H1 (cell line): ENCODE results near the gene VSIG10. TPM values are rescaled to one million over a fixed set of nuclear protein-coding genes. Genes with fewer than 3 reads are reported as not detected.

Source experiments
- CTCF ChIA-PET: fragments of 300-600 bp; sonication (Branson Sonifier 250); formaldehyde crosslinking; loops from one replicate; lab custom pipeline; 2021; ENCODE audit not compliant: partially characterized antibody; lab: Charles Lee
- POLR2A ChIA-PET: fragments of 300-600 bp; sonication (Branson Sonifier 250); formaldehyde crosslinking; loops from one replicate; lab custom pipeline; 2021; ENCODE audit warnings: inconsistent platforms; ENCODE audit not compliant: partially characterized antibody; lab: Charles Lee
- DNase-seq, 2 experiments: peaks; one replicate each; pipeline versions ENCODE4 v3.0.0 to v3.0.0-alpha.2; 2010 to 2022; ENCODE audit warnings: low spot score in 2 of 2, low read depth in 1 of 2, mixed read lengths in 1 of 2
- FAIRE-seq: peaks from 2 replicates; lab custom pipeline; 2011; peaks lifted over from hg19 to GRCh38; lab: Jason Lieb, UNC
- H2AFZ ChIP-seq: 2 replicates; pipeline ENCODE4 v1.8.1; 2012; ENCODE audit warnings: low read length, inconsistent platforms
- H2AK5ac ChIP-seq: 2 replicates; pipeline ENCODE4 v1.6.1; 2013; ENCODE audit warnings: low read depth, low read length
- H2BK120ac ChIP-seq: replicated peaks from 2 replicates; pipeline ENCODE3; 2013; ENCODE audit warnings: low read depth, low read length, inconsistent platforms
- H2BK12ac ChIP-seq: 2 replicates; pipeline ENCODE4 v1.6.1; 2013; ENCODE audit warnings: low read depth, low read length
- H2BK15ac ChIP-seq: 2 replicates; pipeline ENCODE4 v1.6.1; 2013; ENCODE audit warnings: low read length
- H2BK20ac ChIP-seq: 2 replicates; pipeline ENCODE4 v1.6.1; 2013; ENCODE audit warnings: low read length
- H2BK5ac ChIP-seq: 2 replicates; pipeline ENCODE4 v1.6.1; 2013; ENCODE audit warnings: low read depth, low read length
- H3K14ac ChIP-seq: 2 replicates; pipeline ENCODE4 v1.6.1; 2013; ENCODE audit warnings: inconsistent platforms; ENCODE audit not compliant: insufficient read length
- H3K18ac ChIP-seq: 2 replicates; pipeline ENCODE4 v1.6.1; 2013; ENCODE audit warnings: low read length; ENCODE audit errors: extremely low read depth
- H3K23ac ChIP-seq: 2 replicates; pipeline ENCODE4 v1.6.1; 2013; ENCODE audit warnings: inconsistent platforms; ENCODE audit not compliant: insufficient read length
- H3K23me2 ChIP-seq: 2 replicates; pipeline ENCODE4 v1.6.1; 2013; ENCODE audit warnings: low read depth, low read length
- H3K27ac ChIP-seq: 2 replicates; pipeline ENCODE4 v1.6.1; 2011; ENCODE audit warnings: low read depth, low read length, inconsistent platforms
- H3K27me3 ChIP-seq, 4 experiments: replicated peaks in 1 of 4; 1 replicate in 1 of 4; 2 replicates in 3 of 4; pipeline versions ENCODE4 v1.6.1 to v1.8.1; 2011 to 2013; ENCODE audit warnings: low read length in 3 of 4, mild to moderate bottlenecking in 3 of 4, inconsistent platforms in 2 of 4, mixed read lengths in 2 of 4, moderate library complexity in 1 of 4; ENCODE audit not compliant: control insufficient read depth in 3 of 4, insufficient read depth in 3 of 4; ENCODE audit errors: extremely low read depth in 1 of 4
- H3K36me3 ChIP-seq, 4 experiments: 2 replicates each; pipeline versions ENCODE4 v1.6.1 to v1.8.1; 2011 to 2013; ENCODE audit warnings: mild to moderate bottlenecking in 4 of 4, low read length in 3 of 4, moderate library complexity in 2 of 4, control low read depth in 1 of 4, inconsistent platforms in 1 of 4; ENCODE audit not compliant: insufficient read depth in 4 of 4, control insufficient read depth in 2 of 4
- H3K4ac ChIP-seq: replicated peaks from 2 replicates; pipeline ENCODE3; 2013; ENCODE audit warnings: low read length, low read depth, mixed read lengths, inconsistent platforms; ENCODE audit not compliant: insufficient read length
- H3K4me1 ChIP-seq, 4 experiments: replicated peaks in 1 of 4; 1 replicate in 1 of 4; 2 replicates in 3 of 4; pipeline versions ENCODE4 v1.6.1 to v1.8.1; 2011 to 2013; ENCODE audit warnings: low read length in 3 of 4, inconsistent platforms in 2 of 4, mixed read lengths in 1 of 4; ENCODE audit not compliant: insufficient read depth in 4 of 4, control insufficient read depth in 3 of 4
- H3K4me2 ChIP-seq, 2 experiments: 2 replicates each; pipeline versions ENCODE4 v1.6.1 to v1.8.1; 2011 to 2013; ENCODE audit warnings: low read depth in 2 of 2, low read length in 2 of 2, control low read depth in 1 of 2, inconsistent platforms in 1 of 2, mild to moderate bottlenecking in 1 of 2; ENCODE audit not compliant: insufficient read depth in 1 of 2
- H3K4me3 ChIP-seq, 4 experiments: fragments of 200-600, 300-600 bp in 1 of 4; sonication (generic), shearing (Covaris generic), sonication (Bioruptor Twin) in 1 of 4; 2 replicates each; pipeline versions ENCODE4 v1.5.1 to v1.8.1; 2011 to 2016; ENCODE audit warnings: low read length in 4 of 4, low read depth in 3 of 4, control low read depth in 2 of 4, inconsistent platforms in 2 of 4, mild to moderate bottlenecking in 2 of 4, mixed read lengths in 1 of 4, moderate library complexity in 1 of 4; ENCODE audit not compliant: insufficient read depth in 2 of 4; ENCODE audit errors: extremely low read depth in 1 of 4
- H3K56ac ChIP-seq: replicated peaks from 2 replicates; pipeline ENCODE3; 2013; ENCODE audit warnings: low read depth, mild to moderate bottlenecking, mixed read lengths, low read length, inconsistent platforms; ENCODE audit not compliant: insufficient read length
- H3K79me1 ChIP-seq: 2 replicates; pipeline ENCODE4 v1.6.1; 2013; ENCODE audit warnings: low read depth, low read length, control low read depth
- H3K79me2 ChIP-seq, 2 experiments: 2 replicates each; pipeline versions ENCODE4 v1.6.1 to v1.8.1; 2012 to 2013; ENCODE audit warnings: low read length in 2 of 2, mild to moderate bottlenecking in 2 of 2, inconsistent platforms in 1 of 2; ENCODE audit not compliant: insufficient read depth in 2 of 2, control insufficient read depth in 1 of 2
- H3K9ac ChIP-seq, 4 experiments: replicated peaks in 1 of 4; 1 replicate in 1 of 4; 2 replicates in 3 of 4; pipeline versions ENCODE4 v1.6.1 to v1.8.1; 2011 to 2013; ENCODE audit warnings: low read depth in 3 of 4, low read length in 3 of 4, control low read depth in 2 of 4, mild to moderate bottlenecking in 2 of 4, moderate library complexity in 2 of 4, inconsistent platforms in 1 of 4; ENCODE audit errors: extremely low read depth in 1 of 4
- H3K9me3 ChIP-seq, 2 experiments: 2 replicates each; pipeline versions ENCODE4 v1.6.1 to v1.8.1; 2012 to 2013; ENCODE audit warnings: mild to moderate bottlenecking in 2 of 2, moderate library complexity in 2 of 2, control low read depth in 1 of 2, inconsistent platforms in 1 of 2, low read depth in 1 of 2, low read length in 1 of 2, mixed read lengths in 1 of 2; ENCODE audit not compliant: insufficient read depth in 2 of 2
- H4K20me1 ChIP-seq, 2 experiments: replicated peaks in 1 of 2; 2 replicates each; pipeline versions ENCODE3 to v1.8.1; 2011 to 2013; ENCODE audit warnings: inconsistent platforms in 2 of 2, low read length in 2 of 2, mild to moderate bottlenecking in 1 of 2; ENCODE audit not compliant: insufficient read depth in 2 of 2, control insufficient read depth in 1 of 2
- H4K5ac ChIP-seq: 2 replicates; pipeline ENCODE4 v1.6.1; 2013; ENCODE audit warnings: low read length, low read depth, mixed read lengths, inconsistent platforms; ENCODE audit not compliant: insufficient read length
- H4K8ac ChIP-seq: 2 replicates; pipeline ENCODE4 v1.8.0; 2013; ENCODE audit warnings: mild to moderate bottlenecking, moderate library complexity, low read length, inconsistent platforms; ENCODE audit not compliant: insufficient read depth; ENCODE audit errors: extremely low read depth
- H4K91ac ChIP-seq: replicated peaks from 2 replicates; pipeline ENCODE3; 2013; ENCODE audit warnings: low read length, mixed read lengths, inconsistent platforms; ENCODE audit not compliant: insufficient read length
- BCL11A ChIP-seq, 2 experiments: IDR thresholded peaks; one replicate each; pipeline ENCODE4 v1.6.1; 2011; ENCODE audit warnings: low read depth in 2 of 2, low read length in 2 of 2, mild to moderate bottlenecking in 2 of 2
- BRCA1 ChIP-seq: IDR thresholded peaks from 2 replicates; pipeline ENCODE4 v1.6.1; 2012; ENCODE audit warnings: low read depth, low read length, improper control_type of control experiment
- CEBPB ChIP-seq: IDR thresholded peaks from 2 replicates; pipeline ENCODE4 v1.6.1; 2012; ENCODE audit warnings: low read depth, low read length
- CHD2 ChIP-seq: IDR thresholded peaks from 2 replicates; pipeline ENCODE4 v1.6.1; 2012; ENCODE audit warnings: low read length, improper control_type of control experiment
- EZH2 ChIP-seq: fragments of 200-600 bp; sonication (generic); IDR thresholded peaks from 2 replicates; pipeline ENCODE4 v1.7.1; 2012; ENCODE audit warnings: low read depth, mild to moderate bottlenecking, moderate library complexity, low read length, inconsistent platforms; ENCODE audit not compliant: severe bottlenecking
- POU5F1 ChIP-seq: IDR thresholded peaks from 2 replicates; pipeline ENCODE4 v1.6.1; 2011; ENCODE audit warnings: low read depth, mild to moderate bottlenecking, low read length, moderate library complexity
- RAD21 ChIP-seq, 2 experiments: IDR thresholded peaks in 1 of 2; conservative IDR thresholded peaks in 1 of 2; 2 replicates each; pipeline ENCODE4 v1.6.1; 2011; ENCODE audit warnings: low read depth in 2 of 2, low read length in 2 of 2, improper control_type of control experiment in 1 of 2, inconsistent platforms in 1 of 2, mild to moderate bottlenecking in 1 of 2, moderate library complexity in 1 of 2
- RBBP5 ChIP-seq: IDR thresholded peaks from 2 replicates; pipeline ENCODE4 v1.7.1; 2012; ENCODE audit warnings: low read depth, mild to moderate bottlenecking, inconsistent platforms, low read length, moderate library complexity, borderline replicate concordance
- RFX5 ChIP-seq: IDR thresholded peaks from 2 replicates; pipeline ENCODE4 v1.6.1; 2011; ENCODE audit warnings: low read depth, low read length, improper control_type of control experiment, borderline replicate concordance
- SP1 ChIP-seq: IDR thresholded peaks from 2 replicates; pipeline ENCODE4 v1.6.1; 2011; ENCODE audit warnings: low read depth, low read length
- SRF ChIP-seq: IDR thresholded peaks from 2 replicates; pipeline ENCODE4 v1.6.1; 2011; ENCODE audit warnings: mild to moderate bottlenecking, low read depth, low read length, moderate library complexity
- TEAD4 ChIP-seq: IDR thresholded peaks from 2 replicates; pipeline ENCODE4 v1.6.1; 2012; ENCODE audit warnings: low read depth, low read length, inconsistent platforms, mixed read lengths
- WGBS, 2 experiments: shearing (Covaris generic) in 1 of 2; methylation state at CpG; one replicate each; pipeline versions ENCODE4 v1.1.6 to v1.1.7; 2013 to 2015; ENCODE audit warnings: low lambda C conversion rate in 2 of 2, mixed read lengths in 2 of 2, inconsistent platforms in 1 of 2, low coverage in 1 of 2, missing lambda C conversion rate in 1 of 2; ENCODE audit not compliant: insufficient replicate concordance in 2 of 2, insufficient coverage in 1 of 2, insufficient read length in 1 of 2; ENCODE audit errors: extremely low coverage in 1 of 2, missing lambda C conversion rate in 1 of 2; 5-methylcytosine and 5-hydroxymethylcytosine counted together
- polyA plus RNA-seq, 7 experiments: library from polyadenylated mRNA; depleted of rRNA in 3 of 7; stranded (reverse) in 5 of 7; unstranded in 2 of 7; fragments of >200 nt in 5 of 7; fragments of 200-250 nt in 2 of 7; gene quantifications; 1 replicate in 5 of 7; 2 replicates in 1 of 7; 4 replicates in 1 of 7; pipeline versions ENCODE4 v1.2.1 to v1.2.3, GENCODE V29; 2011 to 2013; ENCODE audit warnings: missing spikeins in 2 of 7, mixed read lengths in 2 of 7
- total RNA-seq: library from RNA; stranded (reverse); fragmentation: NEBNext Ultra II Directional; extraction: Animal tissue kit (Norgen Biotek cat#: 25700); gene quantifications from 2 replicates; pipeline ENCODE4 v1.2.1, GENCODE V29; 2021
- TF ChIP-seq, protein P1 (sequence below): IDR thresholded peaks from 2 replicates; pipeline ENCODE4 v1.6.1; 2012; ENCODE audit warnings: inconsistent platforms

Gene VSIG10
- total and polyA plus RNA-seq, 2 of the 8 experiments (the other 6 are each of a cell fraction or from before 2014, with no cell fraction given) = 34.4 to 93.6 TPM

DNA sequence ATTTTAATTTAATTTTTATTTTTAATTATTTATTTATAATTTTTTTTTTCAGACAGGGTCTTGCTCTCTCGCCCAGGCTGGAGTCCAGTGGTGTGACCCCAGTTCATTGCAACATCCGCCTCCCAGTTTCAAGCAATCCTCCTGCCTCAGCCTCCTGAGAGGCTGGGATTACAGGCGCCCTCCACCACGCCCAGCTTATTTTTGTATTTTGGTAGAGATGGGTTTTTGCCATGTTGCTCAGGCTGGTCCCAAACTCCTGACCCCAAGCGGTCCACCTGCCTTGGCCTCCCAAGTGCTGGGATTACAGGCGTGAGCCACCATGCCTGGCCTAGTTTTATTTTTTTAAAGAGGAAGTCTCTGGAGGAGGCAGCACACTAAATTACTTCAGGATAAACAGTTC lies 18.5 kb upstream of the VSIG10 start:
- no peak overlapping the region for H3K4ac ChIP-seq
- DNase-seq (no peak), FAIRE-seq (no peak)
- no peaks in the 10 kb centered on the region for H4K20me1 ChIP-seq
- H2BK12ac ChIP-seq = peak overlapping the region; percentile 91
- no peak overlapping the region for H3K14ac ChIP-seq
- peak overlapping the region; percentile 72 for H2BK120ac ChIP-seq
- peak overlapping the region; percentile 93; the same call in 1 of the 2 replicates for H2BK5ac ChIP-seq
- peak overlapping the region; percentile 78 for H3K18ac ChIP-seq
- ChIA-PET POLR2A (interaction anchor here (0.9 to 11.5 kb wide), 6 partner anchors 13 to 59 kb away, joined by 3 to 130 read pairs (median 6); partner anchors contain the start of genes PEBP1 and WSB2), CTCF (interaction anchor here (1.0 to 8.2 kb wide), 10 partner anchors 8 to 254 kb away, joined by 3 to 39 read pairs (median 6); partner anchors contain the start of genes PEBP1 and SUDS3)
- H3K27me3 ChIP-seq = no peaks in the 10 kb centered on the region
- H3K9ac ChIP-seq = no peak overlapping the region
- peaks cover 0 to 13% (median 7%) of the 10 kb centered on the region in 4 experiments; a peak in 5 of 7 replicates for H3K4me1 ChIP-seq
- no peaks in the 10 kb centered on the region for H3K23me2 ChIP-seq
- no peak overlapping the region for H3K23ac ChIP-seq
- no peaks in the 10 kb centered on the region for H3K9me3 ChIP-seq
- H4K91ac ChIP-seq = peak overlapping the region; percentile 97
- no peak overlapping the region for H2BK15ac ChIP-seq
- H2AFZ ChIP-seq = no peak overlapping the region
- no peak overlapping the region for H4K8ac ChIP-seq
- no peak overlapping the region for H3K4me2 ChIP-seq
- no peaks in the 10 kb centered on the region for H3K36me3 ChIP-seq
- no peak overlapping the region for H3K56ac ChIP-seq
- H4K5ac ChIP-seq = no peak overlapping the region
- no peaks in the 10 kb centered on the region for H3K79me2 ChIP-seq
- peak overlapping the region; percentile 93 for H2BK20ac ChIP-seq
- H3K4me3 ChIP-seq = no peak overlapping the region
- peak overlapping the region; percentile 18; the same call in 1 of the 2 replicates for H2AK5ac ChIP-seq
- H3K27ac ChIP-seq = no peak overlapping the region; the same call in 1 of the 2 replicates
- H3K79me1 ChIP-seq = no peaks in the 10 kb centered on the region
- 94% methylated on average over 6 of the region's 6 CpGs; no CpG with 5 or more reads in 1 of the 2 experiments for WGBS, 2 experiments
- TF ChIP-seq RBBP5 = no peak
- TF ChIP-seq BRCA1 = no peak
- TF ChIP-seq, protein P1, sequence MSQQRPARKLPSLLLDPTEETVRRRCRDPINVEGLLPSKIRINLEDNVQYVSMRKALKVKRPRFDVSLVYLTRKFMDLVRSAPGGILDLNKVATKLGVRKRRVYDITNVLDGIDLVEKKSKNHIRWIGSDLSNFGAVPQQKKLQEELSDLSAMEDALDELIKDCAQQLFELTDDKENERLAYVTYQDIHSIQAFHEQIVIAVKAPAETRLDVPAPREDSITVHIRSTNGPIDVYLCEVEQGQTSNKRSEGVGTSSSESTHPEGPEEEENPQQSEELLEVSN = no peak
- TF ChIP-seq RAD21 (IDR thresholded peaks at IDR 0.05 in 1 of 2, conservative IDR thresholded peaks at IDR 0.05 in 1 of 2; ENCODE audit: low read depth in 2 of 2, low read length in 2 of 2) = no peak
- TF ChIP-seq BCL11A (IDR thresholded peaks at IDR 0.05; ENCODE audit: low read depth in 2 of 2, low read length in 2 of 2) = no peak
- TF ChIP-seq CHD2 = no peak
- no peak for TF ChIP-seq EZH2
- no peak for TF ChIP-seq RFX5
- TF ChIP-seq POU5F1 = no peak
- no peak for TF ChIP-seq SP1
- no peak for TF ChIP-seq SRF
- no peak for TF ChIP-seq CEBPB
- no peak for TF ChIP-seq TEAD4
